ENCODE results near the gene UGT1A3. TPM values are rescaled to one million over a fixed set of nuclear protein-coding genes. Genes with fewer than 3 reads are reported as not detected.

UGT1A3 gene
- total and polyA plus RNA-seq, 2 donors (not counting 1 experiment from before 2014, with no cell fraction given) = not detected

- DNase-seq (no peak), ATAC-seq (ENCODE audit: low read depth) (no peak)
- ChIA-PET POLR2A (no interaction called here), CTCF (no interaction called here)
- Histone ChIP-seq H3K4me2 (replicated peaks; ENCODE audit: low read depth, low read length, poor library complexity, severe bottlenecking) (no peak overlapping the region), H3K4me1 (ENCODE audit: control insufficient read depth in 2 of 2, insufficient read depth in 2 of 2, low read length in 2 of 2) (no peaks in the 10 kb centered on the region), H3K9me3 (ENCODE audit: control extremely low read depth in 1 of 3, control insufficient read depth in 2 of 3, insufficient read depth in 1 of 3, low read length in 2 of 3) (no peaks in the 10 kb centered on the region), H3K36me3 (replicated peaks in 1 of 2; ENCODE audit: control extremely low read depth in 1 of 2, control insufficient read depth in 1 of 2, extremely low read depth in 1 of 2, insufficient read depth in 2 of 2, low read length in 1 of 2) (no peaks in the 10 kb centered on the region), H4K20me1 (ENCODE audit: control insufficient read depth, insufficient read depth, low read length, poor library complexity, severe bottlenecking) (no peaks in the 10 kb centered on the region), H2AFZ (ENCODE audit: insufficient read depth, low read depth, low read length, poor library complexity, severe bottlenecking) (no peak overlapping the region), H3K27me3 (replicated peaks in 1 of 4; ENCODE audit: control extremely low read depth in 1 of 4, control insufficient read depth in 3 of 4, insufficient read depth in 4 of 4, low read length in 3 of 4) (peaks cover 0 to 6% (median 0%) of the 10 kb centered on the region in 4 experiments), H3K27ac (ENCODE audit: low read length in 2 of 2) (no peak overlapping the region), H3K79me2 (ENCODE audit: control insufficient read depth, insufficient read depth, low read length) (no peaks in the 10 kb centered on the region), H3K4me3 (ENCODE audit: control extremely low read depth in 1 of 5, extremely low read depth in 1 of 5, insufficient read depth in 1 of 5, low read depth in 2 of 5, low read length in 4 of 5) (no peak overlapping the region), H3K9ac (ENCODE audit: low read length) (no peak overlapping the region)
- Mint-ChIP-seq H3K27me3 (peaks cover 17% of the 10 kb centered on the region), H3K4me1 (no peaks in the 10 kb centered on the region), H3K27ac (no peak overlapping the region), H3K9me3 (ENCODE audit: insufficient read depth) (peaks cover 2% of the 10 kb centered on the region), H3K4me3 (no peak overlapping the region)
- intact Hi-C loops (cut with micrococcal nuclease) = no loop called here
- no peak for TF ChIP-seq EZH2 (IDR thresholded peaks at IDR 0.05; ENCODE audit: borderline replicate concordance, insufficient read depth, low read depth, low read length, poor library complexity, severe bottlenecking)
- TF ChIP-seq, protein P1, sequence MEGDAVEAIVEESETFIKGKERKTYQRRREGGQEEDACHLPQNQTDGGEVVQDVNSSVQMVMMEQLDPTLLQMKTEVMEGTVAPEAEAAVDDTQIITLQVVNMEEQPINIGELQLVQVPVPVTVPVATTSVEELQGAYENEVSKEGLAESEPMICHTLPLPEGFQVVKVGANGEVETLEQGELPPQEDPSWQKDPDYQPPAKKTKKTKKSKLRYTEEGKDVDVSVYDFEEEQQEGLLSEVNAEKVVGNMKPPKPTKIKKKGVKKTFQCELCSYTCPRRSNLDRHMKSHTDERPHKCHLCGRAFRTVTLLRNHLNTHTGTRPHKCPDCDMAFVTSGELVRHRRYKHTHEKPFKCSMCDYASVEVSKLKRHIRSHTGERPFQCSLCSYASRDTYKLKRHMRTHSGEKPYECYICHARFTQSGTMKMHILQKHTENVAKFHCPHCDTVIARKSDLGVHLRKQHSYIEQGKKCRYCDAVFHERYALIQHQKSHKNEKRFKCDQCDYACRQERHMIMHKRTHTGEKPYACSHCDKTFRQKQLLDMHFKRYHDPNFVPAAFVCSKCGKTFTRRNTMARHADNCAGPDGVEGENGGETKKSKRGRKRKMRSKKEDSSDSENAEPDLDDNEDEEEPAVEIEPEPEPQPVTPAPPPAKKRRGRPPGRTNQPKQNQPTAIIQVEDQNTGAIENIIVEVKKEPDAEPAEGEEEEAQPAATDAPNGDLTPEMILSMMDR (IDR thresholded peaks at IDR 0.05) = no peak
- WGBS (ENCODE audit: insufficient coverage) = 85% methylated on average over 7 of the region's 7 CpGs
These were observed 71.4 kb downstream of the UGT1A3 start for GRCh38 chr2:233800208-233800607.

DNA sequence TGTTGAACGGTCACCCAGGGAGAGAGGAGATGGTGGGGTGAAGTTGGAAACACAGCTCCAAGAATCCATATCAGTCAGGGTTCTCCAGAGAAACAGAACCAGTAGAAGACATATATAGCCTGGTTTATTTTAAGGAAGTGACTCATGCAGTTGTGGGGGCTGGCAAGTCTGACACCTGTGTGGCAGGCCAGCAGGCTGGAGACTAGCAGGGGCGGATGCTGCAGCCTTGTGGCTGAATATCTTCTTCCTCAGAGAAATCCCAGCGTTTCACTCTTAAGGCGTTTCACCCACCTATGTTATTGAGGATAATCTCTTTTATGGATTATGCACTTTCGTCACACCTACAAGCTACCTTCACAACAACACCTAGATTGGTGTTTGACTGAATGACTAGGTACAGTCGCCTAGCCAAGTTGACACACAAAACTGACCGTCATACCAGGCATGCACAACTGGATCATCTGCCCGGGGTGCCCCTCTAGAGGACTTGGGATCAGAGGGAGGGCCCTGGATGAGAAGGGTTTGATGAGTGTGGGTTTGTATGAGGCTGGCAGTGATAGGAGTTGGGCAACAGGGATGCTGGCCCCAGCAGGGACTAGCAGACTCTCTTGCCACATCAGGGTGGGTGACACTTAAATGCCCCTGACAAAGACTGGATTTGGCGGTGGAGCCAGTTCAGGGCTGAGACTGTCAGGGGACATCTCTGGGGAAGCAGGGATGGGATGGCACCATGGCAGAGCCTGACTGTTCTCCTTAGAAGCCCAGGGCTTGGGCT lies 72.7 kb downstream of the UGT1A3 start:
- Histone ChIP-seq H2AFZ (ENCODE audit: insufficient read depth, low read depth, low read length, poor library complexity, severe bottlenecking) (no peak overlapping the region), H3K4me2 (replicated peaks; ENCODE audit: low read depth, low read length, poor library complexity, severe bottlenecking) (no peak overlapping the region), H3K79me2 (ENCODE audit: control insufficient read depth, insufficient read depth, low read length) (no peaks in the 10 kb centered on the region), H3K27ac (ENCODE audit: low read length in 2 of 2) (no peak overlapping the region), H3K4me3 (ENCODE audit: control extremely low read depth in 1 of 5, extremely low read depth in 1 of 5, insufficient read depth in 1 of 5, low read depth in 2 of 5, low read length in 4 of 5) (no peak overlapping the region), H3K9me3 (ENCODE audit: control extremely low read depth in 1 of 3, control insufficient read depth in 2 of 3, insufficient read depth in 1 of 3, low read length in 2 of 3) (no peaks in the 10 kb centered on the region), H3K36me3 (replicated peaks in 1 of 2; ENCODE audit: control extremely low read depth in 1 of 2, control insufficient read depth in 1 of 2, extremely low read depth in 1 of 2, insufficient read depth in 2 of 2, low read length in 1 of 2) (no peaks in the 10 kb centered on the region), H4K20me1 (ENCODE audit: control insufficient read depth, insufficient read depth, low read length, poor library complexity, severe bottlenecking) (no peaks in the 10 kb centered on the region), H3K9ac (ENCODE audit: low read length) (no peak overlapping the region), H3K27me3 (replicated peaks in 1 of 4; ENCODE audit: control extremely low read depth in 1 of 4, control insufficient read depth in 3 of 4, insufficient read depth in 4 of 4, low read length in 3 of 4) (peaks cover 0 to 6% (median 0%) of the 10 kb centered on the region in 4 experiments), H3K4me1 (ENCODE audit: control insufficient read depth in 2 of 2, insufficient read depth in 2 of 2, low read length in 2 of 2) (no peaks in the 10 kb centered on the region)
- Mint-ChIP-seq H3K9me3 (ENCODE audit: insufficient read depth) (peaks cover under 1% of the 10 kb centered on the region), H3K27me3 (peaks cover 17% of the 10 kb centered on the region), H3K4me3 (no peak overlapping the region), H3K4me1 (no peaks in the 10 kb centered on the region), H3K27ac (no peak overlapping the region)
- ATAC-seq (ENCODE audit: low read depth) (no peak), DNase-seq (no peak)
- CTCF ChIA-PET = no interaction called here
- WGBS (ENCODE audit: insufficient coverage) = 87% methylated on average over 4 of the region's 9 CpGs
- TF ChIP-seq, protein P1 (IDR thresholded peaks at IDR 0.05) = no peak
- TF ChIP-seq EZH2 (IDR thresholded peaks at IDR 0.05; ENCODE audit: borderline replicate concordance, insufficient read depth, low read depth, low read length, poor library complexity, severe bottlenecking) = no peak
- POLR2A ChIA-PET = no interaction called here
- intact Hi-C loops (cut with micrococcal nuclease) = no loop called here

Data from B cell (primary cell).